OCI-M2 (cell line): ENCODE results near the gene ITGB3BP.
"Not testable (repeated sequence)": the region's sequence is repeated elsewhere in the genome, so short reads cannot be mapped to it uniquely, and the experiment has no call there.

Experiments
- DNase-seq: peaks from one replicate; lab custom pipeline; 2025; ENCODE audit not compliant: unreplicated experiment; lab: John Stamatoyannopoulos, UW

The ITGB3BP gene

GRCh38 chr1:63509718-63510117 is 13.3 kb downstream of the ITGB3BP start:
- no peak for DNase-seq

DNA sequence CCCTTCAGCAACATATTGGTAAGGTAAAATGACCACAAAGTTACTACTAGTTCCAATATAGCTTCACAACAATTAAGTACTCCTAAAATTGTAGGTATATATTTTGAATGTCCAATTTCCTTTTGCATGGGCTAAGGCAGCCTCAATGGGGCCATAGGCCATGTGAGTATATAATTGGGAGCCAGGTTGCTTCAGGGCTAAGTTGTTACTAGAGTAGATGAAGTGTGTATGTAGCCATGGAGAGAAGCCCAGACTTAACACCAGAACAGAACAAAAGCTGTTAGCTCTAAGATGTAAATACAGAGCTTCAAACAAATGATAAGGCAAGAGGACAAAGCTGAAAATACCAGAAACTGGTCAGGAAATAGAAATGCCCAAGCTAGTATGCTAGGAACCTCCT is 16.2 kb downstream of the ITGB3BP start:
- DNase-seq = no peak

DNA sequence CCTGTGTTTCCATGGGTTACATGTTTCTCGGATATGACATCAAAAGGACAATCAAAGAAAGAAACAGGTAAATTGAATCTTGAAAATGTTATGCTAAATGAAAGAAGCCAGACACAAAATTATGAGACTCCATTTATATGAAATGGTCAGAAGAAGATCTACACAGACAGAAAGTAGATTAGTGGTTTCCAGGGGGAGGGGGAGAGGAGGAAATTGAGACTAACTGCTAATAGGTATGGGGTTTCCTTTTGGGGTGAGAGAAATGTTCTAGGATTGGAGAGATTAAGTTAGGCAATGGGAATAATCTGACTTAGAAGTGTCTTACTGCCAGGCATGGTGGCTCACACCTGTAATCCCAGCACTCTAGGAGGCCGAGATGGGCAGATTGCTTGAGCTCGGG is 21.8 kb downstream of the ITGB3BP start:
- no peak for DNase-seq

- DNase-seq = no peak
These were observed 24.9 kb downstream of the ITGB3BP start for GRCh38 chr1:63498106-63498505.

- no peak for DNase-seq
These were observed 25.4 kb downstream of the ITGB3BP start for GRCh38 chr1:63497577-63497976.

- DNase-seq = no peak
These were observed 35.5 kb downstream of the ITGB3BP start for GRCh38 chr1:63487336-63488065.

- DNase-seq = no peak
These were observed 36.4 kb downstream of the ITGB3BP start for GRCh38 chr1:63486629-63487028.

DNA sequence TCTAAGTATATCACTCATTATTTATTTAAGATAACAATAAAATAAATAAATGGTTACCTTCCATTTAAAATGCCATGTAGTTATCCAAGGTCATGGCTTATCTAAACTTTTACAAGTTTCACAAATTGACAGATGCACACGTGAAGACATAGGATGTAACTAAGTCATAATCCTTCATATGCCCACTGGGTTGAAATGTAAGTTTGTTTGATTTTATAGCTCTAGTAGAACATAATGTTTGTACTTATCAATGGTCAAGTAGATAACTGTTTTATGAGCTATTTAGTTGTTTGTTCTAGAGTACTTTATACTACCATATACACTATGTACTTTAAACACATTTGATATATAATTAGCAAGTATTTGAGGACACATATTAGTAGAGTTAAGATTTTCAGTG is 43.0 kb downstream of the ITGB3BP start:
- no peak for DNase-seq

DNA sequence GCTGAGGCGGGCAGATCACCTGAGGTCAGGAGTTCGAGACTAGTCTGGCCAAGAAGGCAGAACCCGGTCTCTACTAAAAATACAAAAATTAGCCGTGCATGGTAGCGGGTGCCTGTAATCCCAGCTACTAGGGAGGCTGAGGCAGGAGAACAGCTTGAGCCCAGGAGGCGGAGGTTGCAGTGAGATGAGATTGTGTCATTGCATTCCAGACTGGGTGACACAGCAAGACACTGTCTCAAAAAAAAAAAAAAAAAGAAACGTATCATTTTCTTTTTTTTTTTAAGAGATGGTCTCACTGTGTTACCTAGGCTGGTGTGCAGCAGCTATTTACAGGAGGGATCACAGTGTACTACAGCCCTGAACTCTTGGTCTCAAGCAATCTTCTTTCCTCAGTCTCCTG is 47.3 kb downstream of the ITGB3BP start:
- no peak for DNase-seq

DNA sequence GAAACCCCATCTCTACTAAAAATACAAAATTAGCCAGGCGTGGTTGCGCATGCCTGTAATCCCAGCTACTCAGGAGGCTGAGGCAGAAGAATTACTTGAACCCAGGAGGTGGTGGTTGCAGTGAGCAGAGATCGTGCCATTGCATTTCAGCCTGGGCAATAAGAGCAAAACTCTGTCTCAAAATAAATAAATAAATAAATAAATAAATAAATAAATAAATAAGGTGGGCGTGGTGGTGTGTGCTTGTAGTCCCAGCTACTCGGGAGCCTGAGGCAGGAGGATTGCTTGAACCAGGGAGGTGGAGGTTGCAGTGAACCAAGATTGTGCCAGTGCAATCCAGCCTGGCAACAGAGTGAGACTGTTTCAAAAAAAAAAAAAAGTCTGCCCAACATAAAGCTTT is 54.3 kb downstream of the ITGB3BP start:
- not testable (repeated sequence) for DNase-seq

DNA sequence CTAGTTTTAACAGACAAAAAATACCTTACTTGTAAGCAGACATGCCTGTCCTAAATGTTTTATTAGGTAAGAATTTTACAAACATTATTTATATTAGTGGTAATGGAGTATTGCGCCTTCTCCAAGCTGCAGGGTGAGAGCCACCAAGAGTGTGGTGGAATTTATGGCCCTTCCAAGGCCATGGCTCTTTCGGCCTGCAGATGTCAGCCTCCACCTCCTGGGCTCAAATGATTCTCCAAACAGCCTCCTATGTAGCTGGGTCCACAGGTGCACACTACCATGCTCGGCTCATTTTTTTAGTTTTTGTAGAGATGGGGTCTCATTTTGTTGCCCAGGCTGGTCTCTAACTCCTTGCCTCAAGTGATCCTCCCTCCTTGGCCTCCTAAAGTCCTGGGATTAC is 56.3 kb downstream of the ITGB3BP start:
- no peak for DNase-seq

- DNase-seq = no peak
These were observed 56.8 kb downstream of the ITGB3BP start for GRCh38 chr1:63466181-63466580.

- no peak for DNase-seq
These were observed 59.8 kb downstream of the ITGB3BP start for GRCh38 chr1:63463248-63463647.

- DNase-seq = no peak
These were observed 61.3 kb downstream of the ITGB3BP start for GRCh38 chr1:63461661-63462230.

GRCh38 chr1:63458750-63459149 is 64.3 kb downstream of the ITGB3BP start:
- no peak for DNase-seq

GRCh38 chr1:63454269-63454668 is 68.8 kb downstream of the ITGB3BP start:
- DNase-seq = no peak

GRCh38 chr1:63453232-63453631 is 69.8 kb downstream of the ITGB3BP start:
- no peak for DNase-seq

GRCh38 chr1:63450416-63450815 is 72.6 kb downstream of the ITGB3BP start:
- no peak for DNase-seq

DNA sequence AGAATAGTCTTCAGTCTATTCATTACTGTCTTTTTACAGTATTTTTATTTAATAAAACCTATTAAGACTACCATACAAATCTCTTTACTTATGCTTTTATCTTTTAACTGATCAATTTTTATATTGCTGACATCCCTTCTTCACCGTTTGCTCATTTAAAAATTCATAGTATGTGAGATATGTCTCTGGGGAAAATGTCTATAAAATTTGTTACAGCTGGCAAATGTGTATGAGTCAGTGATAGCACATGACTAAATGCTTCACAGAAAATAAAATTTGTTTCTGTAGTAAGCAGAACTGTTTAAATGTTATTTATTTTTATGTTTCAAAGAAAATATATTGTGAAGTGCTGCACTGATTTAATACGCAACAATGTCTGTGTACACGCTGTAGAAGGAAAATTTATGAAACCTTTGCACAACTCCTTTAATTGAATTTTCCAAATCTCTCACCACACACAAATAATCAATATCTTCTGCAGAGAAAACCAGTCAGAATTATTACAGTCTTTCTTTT is 74.2 kb downstream of the ITGB3BP start:
- no peak for DNase-seq

- DNase-seq = no peak
These were observed 80.9 kb downstream of the ITGB3BP start for GRCh38 chr1:63442141-63442475.

- no peak for DNase-seq
These were observed 87.9 kb downstream of the ITGB3BP start for GRCh38 chr1:63435161-63435560.

GRCh38 chr1:63429281-63429680 is 93.7 kb downstream of the ITGB3BP start:
- no peak for DNase-seq

DNA sequence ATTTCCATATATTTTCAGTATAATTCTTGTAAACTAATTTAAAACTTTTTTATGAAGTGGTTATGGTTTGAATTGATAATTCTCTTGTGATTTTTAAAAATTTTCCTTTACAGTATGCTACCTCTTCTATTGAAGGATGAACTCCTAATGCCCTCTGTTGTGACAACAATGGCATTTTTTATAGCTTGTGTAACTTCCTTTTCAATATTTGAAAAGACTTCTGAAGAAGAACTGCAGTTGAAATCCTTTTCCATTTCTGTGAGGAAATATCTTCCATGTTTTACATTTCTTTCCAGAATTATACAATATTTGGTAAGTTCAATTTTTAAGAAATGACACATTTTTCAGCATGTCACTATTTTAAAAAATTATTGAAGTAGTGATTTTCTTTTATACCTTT is 94.2 kb downstream of the ITGB3BP start:
- no peak for DNase-seq
